SK-N-SH (cell line): ENCODE measurements around the gene PITX1. TPM values are rescaled to one million over a fixed set of nuclear protein-coding genes. Genes with fewer than 3 reads are reported as not detected.

Experiments
- CTCF ChIA-PET: fragments of 300-600, 350-600 bp; formaldehyde crosslinking; extraction: SDS; loops from one replicate; lab custom pipeline; 2021; lab: Yijun Ruan, JAX
- POLR2A ChIA-PET: fragments of 350-600 bp; sonication (Branson Sonifier 250); formaldehyde crosslinking; extraction: SDS; loops from one replicate; lab custom pipeline; 2020; ENCODE audit warnings: antibody characterized with exemption, inconsistent platforms; lab: Yijun Ruan, JAX
- DNase-seq: peaks from one replicate; pipeline ENCODE4 v3.0.0; 2012
- H2AFZ ChIP-seq: fragments of 200-600 bp; sonication (generic); 2 replicates; pipeline ENCODE4 v1.8.1; 2016; ENCODE audit warnings: antibody characterized with exemption, mild to moderate bottlenecking, low read depth
- H3F3A ChIP-seq: fragments of 200-600 bp; sonication (generic); replicated peaks from 2 replicates; pipeline ENCODE3; 2016; ENCODE audit warnings: antibody characterized with exemption, mild to moderate bottlenecking; ENCODE audit not compliant: insufficient read depth
- H3K27ac ChIP-seq, 2 experiments: fragments of 200-500 bp in 1 of 2; fragments of 200-600 bp in 1 of 2; sonication (Bioruptor generic) in 1 of 2; sonication (generic), shearing (Covaris generic) in 1 of 2; 2 replicates each; pipeline versions ENCODE4 v1.5.1 to v1.6.1; 2014 to 2016; ENCODE audit warnings: low read depth in 2 of 2, inconsistent platforms in 1 of 2, low read length in 1 of 2, mild to moderate bottlenecking in 1 of 2, mixed read lengths in 1 of 2
- H3K27me3 ChIP-seq: fragments of 200-600 bp; sonication (generic), shearing (Covaris generic); 2 replicates; pipeline ENCODE4 v1.6.1; 2016; ENCODE audit warnings: mixed run types; ENCODE audit not compliant: insufficient read depth
- H3K36me3 ChIP-seq, 2 experiments: fragments of 200-500 bp in 1 of 2; fragments of 200-600 bp in 1 of 2; sonication (Bioruptor generic) in 1 of 2; sonication (generic) in 1 of 2; replicated peaks in 1 of 2; 2 replicates each; pipeline versions ENCODE3 to v1.5.1; 2014 to 2016; ENCODE audit warnings: low read length in 1 of 2, mild to moderate bottlenecking in 1 of 2; ENCODE audit not compliant: insufficient read depth in 2 of 2, control insufficient read depth in 1 of 2
- H3K4me1 ChIP-seq, 2 experiments: fragments of 200-500 bp in 1 of 2; fragments of 200-600 bp in 1 of 2; sonication (Bioruptor generic) in 1 of 2; sonication (generic), shearing (Covaris generic) in 1 of 2; 2 replicates each; pipeline versions ENCODE4 v1.5.1 to v1.6.1; 2014 to 2016; ENCODE audit warnings: low read depth in 1 of 2, low read length in 1 of 2, mixed run types in 1 of 2; ENCODE audit not compliant: insufficient read depth in 2 of 2, control insufficient read depth in 1 of 2
- H3K4me2 ChIP-seq: fragments of 200-600 bp; sonication (generic), shearing (Covaris generic); 2 replicates; pipeline ENCODE4 v1.6.1; 2017; ENCODE audit warnings: mixed run types
- H3K4me3 ChIP-seq, 2 experiments: fragments of 200-500 bp in 1 of 2; fragments of 200-600 bp in 1 of 2; sonication (Bioruptor generic) in 1 of 2; sonication (generic), shearing (Covaris generic) in 1 of 2; 2 replicates each; pipeline versions ENCODE4 v1.5.1 to v1.8.1; 2014 to 2016; ENCODE audit warnings: low read depth in 2 of 2, inconsistent platforms in 1 of 2, low read length in 1 of 2, mild to moderate bottlenecking in 1 of 2, mixed read lengths in 1 of 2, moderate library complexity in 1 of 2
- H3K79me2 ChIP-seq: fragments of 200-600 bp; sonication (generic); 2 replicates; pipeline ENCODE4 v1.8.1; 2017; ENCODE audit warnings: mild to moderate bottlenecking; ENCODE audit not compliant: insufficient read depth
- H3K9ac ChIP-seq: fragments of 200-600 bp; sonication (generic); 2 replicates; pipeline ENCODE4 v1.6.1; 2017; ENCODE audit warnings: mixed run types
- H3K9me2 ChIP-seq: fragments of 200-600 bp; sonication (generic); 2 replicates; pipeline ENCODE4 v1.6.1; 2017; ENCODE audit warnings: mixed run types
- H3K9me3 ChIP-seq: fragments of 200-600 bp; sonication (generic); 2 replicates; pipeline ENCODE4 v1.6.1; 2017; ENCODE audit warnings: mixed run types, mild to moderate bottlenecking, moderate library complexity
- H4K20me1 ChIP-seq: fragments of 200-600 bp; sonication (generic); 2 replicates; pipeline ENCODE4 v1.6.1; 2017; ENCODE audit warnings: mild to moderate bottlenecking, mixed run types; ENCODE audit not compliant: insufficient read depth
- CHD2 ChIP-seq: fragments of 150-350 bp; IDR thresholded peaks from 2 replicates; pipeline ENCODE4 v1.6.1; 2018; ENCODE audit warnings: low read length; ENCODE audit not compliant: partially characterized antibody
- EP300 ChIP-seq, 2 experiments: IDR thresholded peaks; 2 replicates each; pipeline versions ENCODE4 v1.4.0 to v1.6.1; 2012; ENCODE audit warnings: borderline replicate concordance in 1 of 2, low read depth in 1 of 2, low read length in 1 of 2
- FOSL2 ChIP-seq: IDR thresholded peaks from 2 replicates; pipeline ENCODE4 v1.4.0; 2012; ENCODE audit warnings: low read depth, mild to moderate bottlenecking, moderate library complexity, borderline replicate concordance
- GABPA ChIP-seq: IDR thresholded peaks from 2 replicates; pipeline ENCODE4 v1.4.0; 2012; ENCODE audit warnings: low read depth, mild to moderate bottlenecking
- IRF3 ChIP-seq: fragments of 150-350 bp; IDR thresholded peaks from 2 replicates; pipeline ENCODE4 v1.6.1; 2016; ENCODE audit warnings: mild to moderate bottlenecking, low read depth, low read length
- MAX ChIP-seq: IDR thresholded peaks from 2 replicates; pipeline ENCODE4 v1.4.0; 2012; ENCODE audit warnings: low read depth
- MEF2A ChIP-seq: IDR thresholded peaks from 2 replicates; pipeline ENCODE4 v1.4.0; 2012; ENCODE audit warnings: low read depth, borderline replicate concordance
- MXI1 ChIP-seq: IDR thresholded peaks from 2 replicates; pipeline ENCODE4 v1.6.1; 2012; ENCODE audit warnings: mild to moderate bottlenecking, low read depth, low read length, improper control_type of control experiment
- NRF1 ChIP-seq: IDR thresholded peaks from 2 replicates; pipeline ENCODE4 v1.6.1; 2012; ENCODE audit warnings: low read depth, mild to moderate bottlenecking, low read length
- REST ChIP-seq: IDR thresholded peaks from 2 replicates; pipeline ENCODE4 v1.6.1; 2012; ENCODE audit warnings: mild to moderate bottlenecking, low read depth, low read length, moderate library complexity
- RXRA ChIP-seq: IDR thresholded peaks from 2 replicates; pipeline ENCODE4 v1.4.0; 2012; ENCODE audit warnings: low read depth, mild to moderate bottlenecking, borderline replicate concordance
- TAF1 ChIP-seq: IDR thresholded peaks from 2 replicates; pipeline ENCODE4 v1.6.1; 2012; ENCODE audit warnings: low read depth, mild to moderate bottlenecking, low read length, moderate library complexity, borderline replicate concordance
- TEAD4 ChIP-seq: IDR thresholded peaks from 2 replicates; pipeline ENCODE4 v1.4.0; 2012; ENCODE audit warnings: mild to moderate bottlenecking, borderline replicate concordance; ENCODE audit not compliant: insufficient read depth
- WGBS: methylation state at CpG from one replicate; pipeline ENCODE4 v1.1.6; 2017; ENCODE audit warnings: low lambda C conversion rate; 5-methylcytosine and 5-hydroxymethylcytosine counted together
- polyA plus RNA-seq, 3 experiments: library from polyadenylated mRNA; depleted of rRNA; stranded (reverse); fragments of >200 nt; gene quantifications; 2 replicates each; pipeline ENCODE4 v1.2.3, GENCODE V29; 2012

Gene PITX1
- polyA plus RNA-seq, 1 of the 3 experiments (the other 2 are of a cell fraction), result not detected

GRCh38 chr5:135051399-135051798 is 17.4 kb upstream of the PITX1 start:
- Histone ChIP-seq H3K9ac (no peak overlapping the region), H3K4me2 (no peak overlapping the region), H3K9me2 (no peaks in the 10 kb centered on the region), H3K4me1 (no peaks in the 10 kb centered on the region; a peak in 1 of 4 replicates), H3K9me3 (no peaks in the 10 kb centered on the region), H3F3A (no peaks in the 10 kb centered on the region), H2AFZ (no peak overlapping the region), H3K36me3 (no peaks in the 10 kb centered on the region), H3K4me3 (no peak overlapping the region), H3K79me2 (no peaks in the 10 kb centered on the region), H3K27me3 (peaks cover 76% of the 10 kb centered on the region), H4K20me1 (no peaks in the 10 kb centered on the region), H3K27ac (no peak overlapping the region)
- DNase-seq, result no peak
- WGBS, result 3% methylated on average over 2 of the region's 3 CpGs
- TF ChIP-seq MAX, result no peak
- TF ChIP-seq FOSL2, result no peak
- no peak for TF ChIP-seq REST
- TF ChIP-seq TEAD4, result no peak
- no peak for TF ChIP-seq CHD2
- no peak for TF ChIP-seq GABPA
- TF ChIP-seq TAF1, result no peak
- no peak for TF ChIP-seq MEF2A
- no peak for TF ChIP-seq IRF3
- no peak for TF ChIP-seq MXI1
- TF ChIP-seq RXRA, result no peak
- no peak for TF ChIP-seq EP300 (IDR thresholded peaks at IDR 0.05; ENCODE audit: borderline replicate concordance in 1 of 2, low read depth in 1 of 2, low read length in 1 of 2)
- no peak for TF ChIP-seq NRF1
- ChIA-PET CTCF (interaction anchor here (1.9 kb wide), 1 partner anchor 9 kb away, joined by 8 read pairs; no protein-coding TSS in a partner anchor), POLR2A (no interaction called here)
